GM21529 (cell line): Measurements from ENCODE around the gene DMKN.
"Not testable (repeated sequence)": the region's sequence is repeated elsewhere in the genome, so short reads cannot be mapped to it uniquely, and the experiment has no call there.

Experiments
- ATAC-seq: cut with Tn5 transposase; IDR thresholded peaks from one replicate; pipeline ENCODE4 v1.9.1; 2021; ENCODE audit not compliant: unreplicated experiment

Gene DMKN

DNA sequence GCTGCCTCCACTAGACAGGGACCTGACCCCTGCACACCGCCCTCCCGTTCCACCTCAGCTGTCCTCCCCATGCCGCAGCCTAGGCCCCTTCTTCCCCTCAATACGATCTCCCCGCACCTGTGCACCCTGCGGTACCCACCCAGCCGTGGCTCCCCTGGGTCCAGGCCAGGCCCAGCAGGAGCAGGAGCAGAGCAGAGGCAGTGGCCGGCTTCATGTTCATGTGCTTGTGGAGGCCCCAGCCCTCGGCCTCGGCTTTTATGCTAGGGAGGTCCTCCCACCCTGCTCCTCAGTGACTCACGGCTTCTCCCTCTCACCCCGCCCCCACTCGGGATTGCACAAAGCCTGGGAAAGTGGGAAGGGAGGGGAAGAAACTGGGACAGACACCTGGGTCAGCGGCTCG lies 11.8 kb downstream of the DMKN start:
- no peak for ATAC-seq

DNA sequence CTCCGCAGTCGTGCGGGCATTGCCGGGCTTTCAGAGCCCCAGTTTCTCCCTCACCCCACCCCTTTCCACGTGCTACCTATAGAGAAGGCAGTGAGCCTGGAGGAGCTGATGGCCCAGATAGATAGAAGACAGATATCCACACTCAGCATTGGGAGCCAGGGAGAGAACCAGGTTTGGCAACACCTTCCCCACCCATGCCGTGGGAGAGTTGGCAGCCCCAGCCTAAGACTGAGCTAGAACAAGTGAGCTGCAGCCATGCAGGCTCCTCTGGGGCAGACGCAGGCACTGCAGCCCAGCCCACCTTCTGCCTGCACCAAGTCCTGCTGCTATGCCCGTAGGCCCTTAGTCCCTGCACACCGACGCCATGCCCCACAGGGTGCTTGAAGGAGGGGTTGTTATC lies 12.8 kb downstream of the DMKN start:
- ATAC-seq = no peak

DNA sequence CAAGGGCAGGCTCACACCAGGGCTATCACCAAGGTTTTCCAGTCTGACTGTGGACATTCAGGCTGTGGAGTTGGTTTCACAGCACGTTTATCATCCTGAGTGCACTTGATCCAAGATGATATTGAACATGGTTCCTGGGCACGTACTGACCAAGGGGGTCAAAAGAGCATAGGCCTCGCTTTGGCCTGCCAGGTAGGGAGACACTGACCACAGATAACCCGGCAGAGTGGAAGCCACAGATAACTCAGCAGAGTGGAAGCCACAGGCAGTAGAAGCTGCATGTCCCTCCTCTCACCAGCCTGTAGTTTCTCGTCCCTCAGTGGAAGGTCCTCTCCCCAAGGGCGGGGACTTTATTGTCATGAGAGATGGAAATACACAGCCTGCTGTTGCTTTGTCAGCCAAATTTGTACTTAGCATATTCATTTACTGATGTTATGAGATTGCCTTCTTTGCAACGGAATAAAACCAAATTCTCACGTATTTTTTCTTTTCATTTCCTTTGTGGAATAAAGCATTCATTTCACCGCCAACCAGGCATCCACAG lies 14.4 kb downstream of the DMKN start:
- ATAC-seq = no peak

- no peak for ATAC-seq
These were observed 15.2 kb downstream of the DMKN start for GRCh38 chr19:35498220-35498619.

- no peak for ATAC-seq
These were observed 16.0 kb downstream of the DMKN start for GRCh38 chr19:35497406-35497805.

GRCh38 chr19:35495107-35496064 lies 18.1 kb downstream of the DMKN start:
- no peak for ATAC-seq

- ATAC-seq = no peak
These were observed 19.5 kb downstream of the DMKN start for GRCh38 chr19:35493971-35494370.

GRCh38 chr19:35491836-35492360 lies 21.6 kb downstream of the DMKN start:
- no peak for ATAC-seq

DNA sequence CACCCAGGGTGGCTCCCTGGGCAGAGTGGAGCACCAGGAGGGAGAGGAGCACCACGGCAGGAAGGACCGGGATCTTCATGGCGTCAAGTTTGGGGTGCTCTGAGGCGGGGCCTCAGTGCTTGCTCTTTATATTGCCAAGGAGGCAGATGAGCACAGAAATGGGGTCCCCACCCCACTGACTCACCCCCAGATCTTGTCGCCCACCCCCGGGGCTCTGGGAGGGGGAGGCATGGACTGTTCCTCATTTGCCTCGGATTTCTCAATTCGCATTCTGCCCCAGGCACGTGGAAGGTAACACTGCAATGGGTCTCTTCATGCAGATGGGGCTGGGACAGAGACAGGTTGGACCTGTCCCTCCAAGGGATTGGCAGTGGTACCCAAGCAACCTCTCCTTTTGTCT lies 23.1 kb downstream of the DMKN start, which contains the start of gene KRTDAP:
Gene KRTDAP (minus strand): TSS at position 101 of the 400 bp plus-strand sequence. CDS start 22 bp downstream, at position 79.
- ATAC-seq = no peak

GRCh38 chr19:35488677-35489076 lies 24.8 kb downstream of the DMKN start:
- no peak for ATAC-seq

DNA sequence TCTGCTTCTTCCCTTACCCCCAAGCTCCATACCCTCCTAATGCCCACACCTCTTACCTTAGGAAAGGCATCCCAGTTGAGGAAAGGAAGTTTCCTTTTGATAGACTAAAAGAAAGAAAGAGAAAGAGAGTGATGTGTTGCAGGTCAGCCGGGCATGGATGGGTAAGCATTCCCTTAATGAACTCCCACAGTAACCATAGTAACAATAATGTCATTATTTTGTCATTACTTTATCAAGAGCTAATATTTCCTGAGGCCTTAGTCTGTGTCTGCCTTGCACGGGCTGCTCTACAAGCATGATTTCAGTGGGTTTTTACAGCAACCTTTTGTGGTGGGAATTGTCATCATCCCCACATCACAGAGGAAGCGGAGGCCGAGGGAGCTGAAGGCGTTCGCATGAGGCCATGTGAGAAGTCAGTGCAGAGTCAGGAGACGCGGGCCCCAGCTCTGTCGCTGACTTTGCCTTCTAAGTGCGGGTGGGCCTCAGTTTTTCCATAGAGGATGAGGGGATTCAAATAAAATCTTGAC lies 25.7 kb downstream of the DMKN start:
- no peak for ATAC-seq

- no peak for ATAC-seq
These were observed 27.2 kb downstream of the DMKN start for GRCh38 chr19:35486268-35486708.

DNA sequence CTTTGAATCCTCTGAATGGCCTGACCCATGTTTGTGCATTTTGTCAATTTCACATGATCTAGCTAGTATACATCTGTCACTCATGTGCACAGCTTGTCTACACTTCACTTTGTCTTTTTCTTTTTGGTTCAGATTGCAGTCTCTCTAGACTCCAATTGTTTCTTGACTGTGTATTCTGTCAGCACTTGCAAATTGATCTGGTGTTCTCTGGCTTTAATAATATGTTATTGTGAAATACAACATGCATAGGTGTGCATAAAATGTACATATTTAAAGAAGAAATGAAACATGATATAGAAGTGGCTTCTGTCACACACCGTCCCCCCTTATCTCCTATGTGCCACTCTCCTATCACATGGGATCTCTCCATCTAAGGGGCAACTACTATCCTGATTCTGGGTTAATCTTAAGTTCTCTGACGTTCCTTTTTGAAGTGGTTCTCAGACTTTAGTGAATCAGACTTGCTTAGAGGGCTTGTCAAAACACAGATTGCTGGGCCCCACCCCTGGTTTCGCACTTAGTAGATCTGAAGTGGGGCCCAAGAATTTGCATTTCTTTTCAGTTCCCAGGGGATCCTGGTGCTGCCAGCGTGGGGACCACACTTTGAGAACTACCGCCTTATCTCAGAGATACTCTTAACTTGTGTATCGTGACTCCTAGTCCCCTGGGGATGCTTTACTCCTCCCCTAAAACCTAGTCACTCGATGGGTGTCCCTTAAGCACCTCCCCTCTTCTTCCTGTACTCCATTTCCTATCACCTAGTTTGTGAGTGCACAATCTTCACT lies 29.0 kb downstream of the DMKN start:
- ATAC-seq = peak; percentile 83

DNA sequence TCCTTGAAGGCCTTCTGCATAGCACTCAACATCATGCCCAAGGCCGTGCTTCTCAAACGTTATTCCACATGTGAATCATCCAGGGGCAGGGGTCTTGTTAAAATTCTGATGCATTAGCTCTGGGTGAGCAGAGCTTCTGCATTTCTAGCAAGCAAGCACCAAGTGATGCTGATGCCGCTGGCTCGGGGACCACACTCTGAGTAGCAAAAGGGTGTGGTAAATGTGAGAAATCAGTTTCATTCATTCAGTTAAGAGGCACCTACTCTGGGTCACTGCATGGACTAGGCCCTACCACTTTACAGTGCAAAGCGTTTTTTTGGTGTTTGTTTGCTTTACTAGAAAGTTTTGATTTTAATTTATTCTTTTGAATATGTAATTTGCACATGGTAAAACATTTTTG lies 30.4 kb downstream of the DMKN start:
- ATAC-seq = no peak

GRCh38 chr19:35478794-35479677 lies 34.4 kb downstream of the DMKN start:
- no peak for ATAC-seq

GRCh38 chr19:35476149-35476548 lies 37.3 kb downstream of the DMKN start:
- ATAC-seq = no peak

DNA sequence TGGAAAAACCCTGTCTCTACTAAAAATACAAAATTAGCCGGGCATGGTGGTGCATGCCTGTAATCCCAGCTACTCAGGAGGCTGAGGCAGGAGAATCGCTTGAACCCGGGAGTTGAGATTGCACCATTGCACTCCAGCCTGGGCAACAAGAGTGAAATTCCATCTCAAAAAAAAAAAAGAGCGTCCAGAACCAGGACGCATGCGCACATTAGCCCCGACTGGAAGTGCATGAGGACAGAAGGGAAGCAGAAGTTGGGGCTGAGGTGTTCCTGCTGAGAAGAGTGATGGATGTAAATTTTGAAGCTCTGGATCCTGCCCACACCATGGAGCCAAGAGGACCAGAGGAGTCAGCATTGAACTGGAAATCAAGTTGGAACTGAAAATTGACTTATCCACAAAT lies 38.9 kb downstream of the DMKN start:
- ATAC-seq = not testable (repeated sequence)

- no peak for ATAC-seq
These were observed 39.3 kb downstream of the DMKN start for GRCh38 chr19:35474104-35474503.

GRCh38 chr19:35471946-35472345 lies 41.5 kb downstream of the DMKN start:
- ATAC-seq = no peak

DNA sequence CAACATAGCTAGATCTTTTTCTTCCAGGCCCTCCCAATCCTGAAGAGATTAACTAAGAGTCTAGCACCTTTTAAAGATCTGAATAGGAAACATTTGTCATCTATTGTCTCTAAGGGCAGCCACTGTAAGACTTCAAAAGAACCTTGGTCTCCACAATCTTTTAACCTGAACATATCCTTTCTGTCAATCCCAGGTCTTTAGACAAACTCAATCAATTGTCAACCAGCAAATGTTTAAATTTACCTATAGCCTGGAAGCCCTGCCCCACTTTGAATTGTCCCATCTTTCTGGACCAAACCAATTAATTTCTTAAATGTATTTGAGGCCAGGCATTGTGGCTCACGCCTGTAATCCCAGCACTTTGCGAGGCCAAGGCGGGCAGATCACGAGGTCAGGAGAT lies 42.4 kb downstream of the DMKN start:
- not testable (repeated sequence) for ATAC-seq
